Stimulated activated CD4-positive, alpha-beta T cell treated with anti-CD3 and anti-CD28 coated beads, Interleukin-4, amount 100 ng/mL, for 1 hour (primary cell): ENCODE measurements around the gene ABTB2.

Source experiments
- DNase-seq: peaks from one replicate; pipeline ENCODE4 v3.0.0-alpha.2; 2020

Gene ABTB2

DNA sequence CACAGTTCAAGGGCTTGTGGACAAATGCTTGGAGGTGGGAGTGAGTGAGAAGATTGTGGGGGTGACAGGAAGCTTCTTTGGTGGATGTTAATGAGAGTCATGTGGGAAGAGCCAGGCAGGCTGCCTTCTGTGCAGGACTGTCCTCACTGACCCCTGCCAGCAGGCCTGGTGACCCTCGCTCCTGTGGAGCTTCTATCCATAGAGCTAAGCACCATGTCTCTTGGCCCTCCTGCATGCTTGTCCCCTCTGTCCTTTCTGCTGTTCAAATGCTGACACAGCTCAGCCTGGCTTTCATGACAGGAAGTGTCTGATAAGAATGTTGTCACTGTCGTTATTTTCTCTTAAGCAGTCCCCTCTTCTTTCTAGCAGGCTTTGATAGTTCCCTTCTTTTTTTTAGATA, 214.8 kb downstream of the ABTB2 start:
- no peak for DNase-seq

DNA sequence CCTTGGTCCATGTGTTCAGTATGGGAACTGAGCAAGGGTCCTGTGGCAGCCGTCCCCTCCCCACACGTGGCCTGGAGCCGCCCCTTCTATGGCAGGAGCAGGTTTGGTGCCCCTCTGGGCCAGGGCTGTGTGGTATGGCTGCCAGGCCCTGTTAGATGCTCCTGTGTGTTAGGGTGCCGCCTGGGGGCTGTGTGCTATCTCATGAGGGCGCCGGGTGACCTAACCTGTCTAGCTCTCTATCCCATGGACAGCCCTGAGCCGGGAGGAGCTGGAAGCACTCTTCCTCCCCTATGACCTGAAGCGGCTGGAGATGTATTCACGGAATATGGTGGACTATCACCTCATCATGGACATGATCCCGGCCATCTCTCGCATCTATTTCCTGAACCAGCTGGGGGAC, 217.7 kb downstream of the ABTB2 start:
- no peak for DNase-seq

DNA sequence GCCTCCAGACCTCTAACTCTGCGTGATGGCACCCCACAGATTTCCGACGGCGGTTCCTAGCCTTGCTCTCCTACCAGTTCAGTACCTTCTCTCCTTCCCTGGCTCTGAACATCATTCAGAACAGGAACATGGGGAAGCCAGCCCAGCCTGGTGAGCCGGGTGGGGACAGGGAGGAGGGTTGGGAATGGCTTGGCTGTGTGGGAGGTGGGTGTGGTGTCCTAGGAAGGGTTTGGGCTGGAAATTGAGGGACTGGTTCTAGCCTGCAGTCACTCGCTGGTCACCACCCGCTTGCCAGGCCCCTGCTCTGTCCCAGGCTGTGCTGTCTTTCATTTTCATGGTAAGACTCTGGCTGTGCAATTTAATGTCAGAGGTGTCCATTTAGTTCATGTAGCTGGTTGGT, 218.5 kb downstream of the ABTB2 start:
- DNase-seq = no peak

DNA sequence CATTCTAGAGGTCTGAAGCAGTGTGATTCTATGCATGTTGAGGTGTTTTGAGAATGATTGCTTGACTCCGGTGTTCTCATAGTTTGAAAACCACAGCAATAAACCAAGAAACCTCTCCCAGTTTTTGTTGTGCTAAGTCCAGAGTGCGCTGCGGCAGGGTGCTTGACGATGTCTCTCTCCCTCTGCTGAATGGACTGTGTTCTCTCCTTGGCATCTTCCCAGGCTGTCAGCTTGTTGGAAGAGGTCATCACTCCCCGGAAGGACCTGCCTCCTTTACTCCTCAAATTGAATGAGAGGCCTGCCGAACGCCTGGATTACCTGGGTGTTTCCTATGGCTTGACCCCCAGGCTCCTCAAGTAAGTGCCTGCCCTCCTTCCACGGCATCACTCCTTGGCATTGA, 221.4 kb downstream of the ABTB2 start:
- DNase-seq = no peak

DNA sequence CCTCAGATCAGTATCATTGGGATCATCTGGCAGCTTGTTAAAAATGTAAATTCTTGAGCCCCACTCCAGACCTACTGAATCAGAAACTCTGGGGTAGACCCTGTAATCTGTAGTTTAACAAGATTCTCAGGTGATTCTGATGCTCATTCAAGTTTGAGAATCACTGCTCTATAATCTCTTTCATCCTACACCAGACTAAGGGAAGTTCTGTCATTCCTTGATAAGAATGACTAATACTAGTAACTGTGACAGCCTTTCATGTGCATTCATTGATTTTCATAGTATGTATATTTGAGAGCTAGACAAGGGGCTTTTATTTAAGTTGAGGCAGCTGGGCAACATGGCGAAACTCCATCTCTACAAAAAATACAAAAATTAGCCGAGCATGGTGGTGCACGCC, 222.4 kb downstream of the ABTB2 start:
- no peak for DNase-seq

DNA sequence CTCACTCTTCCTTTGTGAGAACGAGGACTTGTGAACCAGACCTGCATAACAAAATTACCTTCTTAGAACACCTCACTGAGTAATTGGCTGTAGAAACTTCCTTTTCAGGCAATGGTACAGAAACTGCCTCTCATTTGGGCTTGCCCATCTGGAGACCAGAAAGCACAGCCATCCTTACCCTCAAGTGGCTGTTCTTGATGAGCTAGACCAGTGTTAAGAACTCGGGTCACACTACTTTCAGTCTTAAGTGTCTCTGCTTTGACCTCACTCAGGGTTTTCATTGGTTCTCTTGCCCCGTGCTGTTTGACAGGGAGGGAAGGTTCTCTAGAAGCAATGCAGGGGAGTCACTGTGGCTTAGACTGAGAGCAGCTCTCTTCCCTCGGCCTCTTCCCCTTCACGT, 223.0 kb downstream of the ABTB2 start:
- no peak for DNase-seq

DNA sequence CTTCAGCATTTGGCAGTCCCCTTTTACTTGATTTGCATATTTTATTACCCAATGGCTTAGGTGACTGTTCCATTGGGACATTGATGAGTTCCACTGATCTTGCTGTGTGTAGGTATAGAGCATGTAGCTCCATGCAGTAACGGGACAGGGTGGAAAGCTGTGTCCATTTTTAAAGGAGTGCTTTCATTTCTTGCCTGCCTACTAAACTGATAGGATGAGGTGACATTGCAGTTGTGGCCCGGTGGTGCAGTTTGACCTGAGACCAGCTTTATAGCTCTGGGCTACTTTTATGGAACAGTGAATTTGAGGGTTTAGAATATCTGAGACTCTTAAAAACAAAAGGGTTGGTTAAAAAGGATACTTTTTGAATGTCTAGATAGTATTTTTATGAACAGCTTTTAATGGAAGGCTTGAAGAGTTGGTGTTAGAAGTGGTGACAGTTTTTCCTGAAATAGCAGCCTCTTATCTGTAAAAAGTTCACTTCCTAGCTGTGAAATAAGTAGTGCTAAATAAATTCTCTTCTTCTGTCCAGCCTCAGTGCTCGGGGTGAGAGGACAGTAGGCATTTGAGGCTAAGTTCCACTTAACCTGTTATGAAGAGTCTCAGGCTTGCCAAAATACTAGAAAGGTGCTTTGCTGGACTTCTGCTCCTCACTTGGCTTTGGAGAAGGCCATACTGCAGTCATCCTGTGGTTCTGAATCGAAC, 225.4 kb downstream of the ABTB2 start:
- no peak for DNase-seq

DNA sequence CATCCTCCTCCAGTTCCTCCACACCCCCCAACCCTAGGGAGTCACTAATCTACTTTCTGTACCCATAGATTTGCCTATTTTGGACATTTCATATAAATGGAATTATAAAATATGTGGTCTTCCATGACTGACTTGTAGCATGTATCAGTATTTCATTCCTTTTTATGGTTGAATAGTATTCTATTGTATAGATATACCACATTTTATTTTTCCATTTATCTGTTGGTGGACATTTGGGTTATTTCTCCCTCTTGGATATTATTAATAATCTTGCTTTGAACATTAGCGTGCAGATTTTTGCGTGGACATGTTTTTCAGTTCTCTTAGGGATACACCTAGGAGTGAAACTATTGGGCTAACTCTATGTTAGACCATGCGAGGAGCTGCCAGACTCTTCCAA, 229.0 kb downstream of the ABTB2 start:
- DNase-seq = no peak

DNA sequence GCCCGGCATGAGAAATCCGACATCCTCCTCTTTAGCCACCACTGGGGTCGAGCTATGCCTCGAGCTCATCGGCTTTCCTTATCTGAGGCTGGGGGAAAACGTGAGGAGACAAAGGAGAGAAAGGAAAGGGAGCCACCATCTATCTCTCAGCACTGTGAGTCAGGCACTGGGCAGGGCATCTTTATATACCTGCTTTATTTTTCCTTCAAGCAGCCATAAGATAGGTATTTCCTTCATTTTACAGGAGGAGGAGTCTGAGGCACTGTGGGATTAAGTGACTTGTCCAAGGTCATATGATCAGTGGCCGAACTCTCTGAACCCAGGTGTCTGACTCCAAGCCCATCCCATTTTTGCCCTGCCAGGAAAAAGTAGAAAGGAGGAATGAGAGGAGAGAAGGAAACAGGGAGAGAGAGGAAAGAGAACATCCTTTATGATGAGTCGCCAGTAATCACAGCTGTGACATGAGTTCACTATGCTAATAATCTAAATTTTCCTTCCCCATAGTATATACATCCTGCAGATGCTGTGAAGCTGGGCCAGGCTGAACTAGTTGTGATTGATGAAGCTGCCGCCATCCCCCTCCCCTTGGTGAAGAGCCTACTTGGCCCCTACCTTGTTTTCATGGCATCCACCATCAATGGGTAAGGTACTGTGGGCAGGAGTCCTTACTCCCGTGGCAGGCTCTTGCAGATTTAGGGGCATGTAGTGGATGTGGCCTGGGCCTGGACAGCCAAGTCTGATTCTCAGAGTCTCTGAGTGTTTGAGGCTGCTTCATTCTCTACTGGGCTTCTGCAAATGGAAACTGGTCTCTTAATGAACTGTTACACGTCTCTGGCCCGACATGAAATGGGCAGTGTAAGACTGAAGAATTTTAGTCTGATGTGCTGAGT, 230.6 kb downstream of the ABTB2 start:
- no peak for DNase-seq

DNA sequence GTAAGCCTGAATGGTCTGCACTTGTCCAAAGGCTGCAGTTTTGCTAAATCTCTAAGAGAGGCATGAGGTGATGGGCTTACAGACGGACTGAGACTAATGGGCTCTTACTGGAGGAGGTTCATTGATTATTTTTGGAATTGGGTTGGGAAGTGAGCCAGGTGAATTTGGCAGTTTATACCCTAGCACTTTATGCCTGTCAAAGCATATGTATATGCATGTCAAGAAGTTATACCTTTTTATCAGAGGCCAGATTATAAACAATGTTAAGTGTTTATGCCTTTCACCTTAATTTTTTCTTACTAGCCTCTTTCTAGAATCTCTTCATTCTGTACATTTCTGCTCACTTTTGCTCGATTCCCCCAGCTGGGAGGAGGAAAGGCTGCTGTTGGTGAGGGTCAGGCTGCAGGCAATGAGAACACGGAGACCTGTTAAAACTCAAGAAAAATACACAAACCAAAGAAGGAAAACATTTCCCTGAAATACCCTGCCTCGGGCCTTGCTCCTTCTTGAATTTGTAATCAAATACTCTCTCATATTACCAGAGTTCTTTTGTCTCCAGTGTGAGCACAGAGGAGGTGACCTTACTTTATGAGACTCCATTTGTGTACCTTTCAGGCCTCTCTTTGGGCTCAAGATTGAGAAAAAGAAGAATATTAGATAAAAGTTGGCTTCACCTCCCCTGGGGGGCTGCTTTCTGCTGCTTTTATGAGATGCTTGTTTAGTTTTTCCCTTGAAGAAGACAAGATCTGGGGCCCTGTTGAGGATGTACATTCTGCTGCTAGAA, 232.7 kb downstream of the ABTB2 start:
- no peak for DNase-seq

DNA sequence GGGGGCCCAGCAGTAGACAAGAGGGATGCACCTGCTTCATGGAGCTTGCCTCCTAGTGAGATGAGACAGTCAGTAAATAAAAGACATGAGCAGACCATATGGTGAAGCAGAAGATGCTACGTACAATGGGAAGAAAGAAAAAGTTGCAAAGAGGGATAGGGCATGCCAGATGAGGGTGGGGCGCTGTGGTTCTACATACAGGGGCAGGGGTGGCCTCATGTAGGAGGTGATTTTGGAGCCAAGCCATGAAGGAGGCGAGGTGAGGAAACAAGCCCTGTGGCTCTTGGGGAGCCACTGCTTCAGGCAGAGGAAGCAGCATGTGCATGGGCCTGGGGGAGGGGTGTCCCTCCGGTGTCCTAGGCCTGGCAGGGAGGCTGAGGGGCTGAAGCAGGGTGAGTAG, 237.2 kb downstream of the ABTB2 start:
- DNase-seq = no peak

DNA sequence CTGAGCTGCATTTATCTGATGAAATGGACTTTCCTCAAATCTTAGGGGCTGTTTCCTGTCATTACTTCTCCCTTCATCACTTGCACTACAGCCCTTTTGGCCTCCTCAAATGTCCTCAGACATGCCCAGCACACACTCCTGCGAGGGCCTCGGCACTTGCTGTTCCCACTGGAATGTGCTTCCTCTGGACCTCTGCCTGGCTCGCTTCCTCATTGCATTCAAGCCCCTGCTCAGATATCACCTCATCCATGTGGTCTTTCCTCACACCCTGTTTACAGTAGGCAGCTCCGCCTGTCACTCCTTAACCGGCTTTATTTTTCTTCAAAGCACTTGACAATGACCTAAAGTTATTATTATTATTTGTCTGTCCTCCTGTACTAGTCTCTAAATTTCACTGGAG, 243.3 kb downstream of the ABTB2 start:
- DNase-seq = no peak

DNA sequence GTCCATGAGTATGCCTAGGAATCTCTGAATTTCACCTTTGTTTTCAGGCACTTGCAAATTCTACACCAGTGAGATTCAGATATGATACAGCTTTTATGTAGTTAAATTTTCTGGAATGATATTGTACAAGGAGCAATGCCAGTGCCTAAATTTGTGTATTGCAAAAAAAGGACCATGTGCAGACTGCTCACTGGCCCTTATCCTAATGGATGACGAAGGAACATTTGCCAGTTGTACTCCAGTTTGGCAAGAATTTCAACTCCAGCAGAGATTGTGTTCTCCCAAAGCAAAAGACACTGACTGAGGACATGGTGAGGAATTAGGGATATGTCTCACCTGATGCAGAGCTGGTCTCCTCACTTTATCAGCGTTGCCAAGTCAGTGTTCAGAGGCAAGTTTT, 243.8 kb downstream of the ABTB2 start:
- no peak for DNase-seq

DNA sequence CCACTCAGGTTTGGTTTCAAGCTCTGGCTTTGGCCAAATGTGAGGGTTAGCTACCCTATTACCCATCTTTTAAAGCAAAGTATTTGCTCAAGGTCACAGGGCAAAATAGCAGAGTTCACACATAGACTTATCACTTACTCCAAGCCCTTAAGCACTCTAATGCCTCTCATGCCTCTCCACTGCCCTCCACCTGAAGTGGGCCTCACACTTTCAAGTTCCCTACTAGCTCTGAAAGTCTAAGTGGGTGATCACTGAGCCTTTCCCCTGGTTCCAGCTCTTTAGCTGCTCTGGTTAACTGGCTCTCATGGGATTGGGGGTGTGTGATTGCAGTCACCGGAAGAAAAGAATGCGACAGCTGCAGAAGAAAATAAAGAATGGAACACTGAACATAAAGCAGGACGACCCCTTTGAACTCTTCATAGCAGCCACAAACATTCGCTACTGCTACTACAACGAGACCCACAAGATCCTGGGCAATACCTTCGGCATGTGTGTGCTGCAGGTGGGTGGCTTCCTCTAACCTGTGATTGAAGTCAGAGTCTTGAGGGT, 246.0 kb downstream of the ABTB2 start:
- DNase-seq = no peak

DNA sequence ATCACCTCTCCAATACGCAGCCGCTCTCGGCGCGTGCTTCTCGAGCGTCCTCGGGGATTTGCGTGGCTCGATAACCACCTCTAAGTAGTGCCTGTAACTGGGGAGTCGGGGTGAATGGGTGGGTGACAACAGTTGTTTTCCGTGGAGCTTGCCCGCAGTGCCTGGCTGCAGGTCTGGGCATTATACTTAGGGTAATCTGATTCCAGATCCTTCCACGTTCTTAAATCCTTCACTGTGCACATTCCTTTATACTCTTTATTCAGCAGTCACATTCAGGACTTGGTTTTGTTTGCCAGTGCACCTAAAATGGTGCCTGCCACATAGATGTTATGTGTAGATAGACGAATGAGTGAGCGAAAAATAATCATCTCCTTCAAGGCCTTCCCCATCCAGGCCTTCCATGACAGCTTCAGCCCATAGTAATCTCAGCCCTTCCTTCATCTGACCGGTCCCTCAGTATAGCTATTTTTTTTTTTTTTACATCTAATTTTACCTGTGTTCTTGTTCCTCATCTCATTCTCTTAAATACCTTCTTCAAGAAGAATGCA, 251.8 kb downstream of the ABTB2 start:
- DNase-seq = no peak

DNA sequence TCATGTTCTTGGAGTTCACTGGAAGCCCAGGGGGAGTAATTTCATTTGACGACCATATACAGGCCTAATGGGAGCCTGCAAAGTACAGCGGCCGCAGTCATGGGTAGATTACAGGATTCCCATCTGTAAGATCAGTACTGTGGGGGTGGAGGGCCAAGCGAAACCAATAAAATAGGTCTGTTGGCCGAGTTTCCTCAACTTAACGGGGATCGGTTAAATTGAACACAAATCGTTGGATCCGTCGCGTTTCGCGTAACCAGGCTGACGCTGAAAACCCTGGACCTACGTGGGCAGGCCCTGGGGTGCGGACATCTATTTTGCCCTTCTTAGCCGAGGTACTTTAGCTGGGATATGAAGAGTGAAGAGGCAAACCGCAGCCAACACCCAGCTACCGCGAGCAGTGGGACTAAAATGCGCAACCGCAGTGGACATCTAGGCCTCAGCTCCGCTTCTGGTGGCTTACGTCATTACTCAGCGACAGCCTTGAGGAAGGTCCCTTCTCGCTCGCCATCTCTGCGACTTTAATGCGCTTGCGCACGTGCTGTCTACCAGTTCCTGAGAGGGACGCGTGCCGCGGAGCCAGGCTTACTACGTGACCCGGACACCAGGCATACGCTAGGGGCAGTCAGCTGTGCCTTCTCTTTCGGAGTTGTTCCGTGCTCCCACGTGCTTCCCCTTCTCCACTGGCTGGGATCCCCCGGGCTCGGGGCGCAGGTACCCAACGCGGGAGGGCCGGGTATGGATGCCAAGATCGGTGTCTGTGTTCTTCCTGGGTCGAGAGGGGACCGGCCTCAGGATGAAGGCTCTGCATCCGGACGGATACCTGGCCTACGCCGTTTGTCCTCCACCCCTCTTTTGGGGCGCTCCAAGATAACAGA, 252.5 kb downstream of the ABTB2 start, which contains the start of gene NAT10:
TSS of gene NAT10 (plus strand) at position 551 of the 878 bp plus-strand sequence. CDS start 2,597 bp downstream, outside the sequence.
- peak; percentile 94 for DNase-seq

DNA sequence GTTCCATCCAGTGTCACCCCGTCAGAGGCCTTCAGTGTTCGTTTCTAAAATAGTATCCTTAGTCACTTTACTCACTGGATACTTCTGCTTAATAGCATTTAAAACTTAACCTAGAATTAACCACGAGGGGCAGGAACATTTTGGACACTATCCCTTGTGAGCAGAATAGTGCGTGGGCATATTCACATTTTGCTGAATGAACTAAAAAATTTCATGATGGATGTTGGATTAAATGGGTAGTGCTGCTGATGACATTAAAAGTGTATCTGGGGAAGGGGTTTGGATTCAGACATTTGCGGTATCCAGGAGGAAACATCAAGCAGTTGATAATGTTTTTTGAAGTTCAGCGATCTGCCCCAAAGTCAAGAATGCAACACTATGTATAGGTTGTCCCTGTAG, 253.1 kb downstream of the ABTB2 start:
- DNase-seq = no peak
